ENCODE results near the gene TAF1B. TPM values are rescaled to one million over a fixed set of nuclear protein-coding genes. Genes with fewer than 3 reads are reported as not detected.
A peak's percentile ranks its signal among the peaks of the same experiment; 100 is the strongest.
"Not testable (repeated sequence)": the region's sequence is repeated elsewhere in the genome, so short reads cannot be mapped to it uniquely, and the experiment has no call there.

TAF1B gene
- total RNA-seq, 1 donor: 41.3 TPM

DNA sequence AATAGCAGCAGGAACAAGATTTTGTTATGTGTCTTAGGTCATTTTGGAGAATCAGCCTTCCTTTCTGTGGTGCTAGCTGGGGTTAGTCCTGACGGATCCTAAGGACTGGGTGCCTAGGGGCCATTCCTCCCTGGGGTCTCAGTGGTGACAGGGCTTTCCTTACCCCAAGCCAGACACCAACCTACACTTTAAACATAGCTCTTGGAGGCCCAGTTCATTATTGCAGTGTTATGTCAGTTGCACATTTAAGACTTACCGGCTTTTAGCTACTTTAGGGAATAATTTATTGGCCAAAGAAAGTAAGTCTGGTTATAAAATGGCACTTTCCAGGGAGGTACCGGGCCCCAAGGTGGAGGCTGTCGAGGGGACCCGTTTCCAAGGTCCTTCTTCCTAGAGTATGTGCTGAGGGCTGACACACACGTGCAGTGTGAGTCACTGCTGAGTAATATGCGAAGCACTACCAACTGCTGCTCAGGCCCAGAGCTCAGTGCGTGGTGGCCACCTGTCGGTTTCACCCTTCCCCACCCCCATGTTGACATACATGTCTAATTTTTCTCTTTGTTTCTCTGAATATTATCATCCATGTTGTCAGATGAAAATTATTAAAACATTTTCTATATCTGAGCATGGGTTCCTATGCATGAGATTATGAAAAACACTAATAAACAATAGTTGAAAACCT is 71.3 kb downstream of the TAF1B start:
- H3K4me2 ChIP-seq (ENCODE audit: insufficient read depth, low read length): no peak overlapping the region
- no peaks in the 10 kb centered on the region for H3K27me3 ChIP-seq (ENCODE audit: insufficient read depth, low read length)
- peak; percentile 39 for DNase-seq (ENCODE audit: insufficient read length, low spot score, missing footprints)
- no peak overlapping the region for H2AFZ ChIP-seq (ENCODE audit: low read length)
- peaks cover 18% of the 10 kb centered on the region for H3K36me3 ChIP-seq (ENCODE audit: insufficient read depth, low read length)
- no peaks in the 10 kb centered on the region for H3K9me3 ChIP-seq (ENCODE audit: low read depth, low read length)
- H3K4me3 ChIP-seq (ENCODE audit: insufficient read depth, low read length): no peak overlapping the region
- no peaks in the 10 kb centered on the region for H3K79me2 ChIP-seq (ENCODE audit: insufficient read depth, low read length)
- peaks cover 15% of the 10 kb centered on the region for H3K4me1 ChIP-seq (ENCODE audit: insufficient read depth, low read length)
- H4K20me1 ChIP-seq (ENCODE audit: insufficient read depth, low read length): no peaks in the 10 kb centered on the region
- peak overlapping the region; percentile 38 for H3K27ac ChIP-seq (ENCODE audit: low read depth, low read length)
- TF ChIP-seq, protein P1, sequence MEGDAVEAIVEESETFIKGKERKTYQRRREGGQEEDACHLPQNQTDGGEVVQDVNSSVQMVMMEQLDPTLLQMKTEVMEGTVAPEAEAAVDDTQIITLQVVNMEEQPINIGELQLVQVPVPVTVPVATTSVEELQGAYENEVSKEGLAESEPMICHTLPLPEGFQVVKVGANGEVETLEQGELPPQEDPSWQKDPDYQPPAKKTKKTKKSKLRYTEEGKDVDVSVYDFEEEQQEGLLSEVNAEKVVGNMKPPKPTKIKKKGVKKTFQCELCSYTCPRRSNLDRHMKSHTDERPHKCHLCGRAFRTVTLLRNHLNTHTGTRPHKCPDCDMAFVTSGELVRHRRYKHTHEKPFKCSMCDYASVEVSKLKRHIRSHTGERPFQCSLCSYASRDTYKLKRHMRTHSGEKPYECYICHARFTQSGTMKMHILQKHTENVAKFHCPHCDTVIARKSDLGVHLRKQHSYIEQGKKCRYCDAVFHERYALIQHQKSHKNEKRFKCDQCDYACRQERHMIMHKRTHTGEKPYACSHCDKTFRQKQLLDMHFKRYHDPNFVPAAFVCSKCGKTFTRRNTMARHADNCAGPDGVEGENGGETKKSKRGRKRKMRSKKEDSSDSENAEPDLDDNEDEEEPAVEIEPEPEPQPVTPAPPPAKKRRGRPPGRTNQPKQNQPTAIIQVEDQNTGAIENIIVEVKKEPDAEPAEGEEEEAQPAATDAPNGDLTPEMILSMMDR (IDR thresholded peaks at IDR 0.05; ENCODE audit: extremely low read depth, low read depth, low read length): peak; percentile 20

DNA sequence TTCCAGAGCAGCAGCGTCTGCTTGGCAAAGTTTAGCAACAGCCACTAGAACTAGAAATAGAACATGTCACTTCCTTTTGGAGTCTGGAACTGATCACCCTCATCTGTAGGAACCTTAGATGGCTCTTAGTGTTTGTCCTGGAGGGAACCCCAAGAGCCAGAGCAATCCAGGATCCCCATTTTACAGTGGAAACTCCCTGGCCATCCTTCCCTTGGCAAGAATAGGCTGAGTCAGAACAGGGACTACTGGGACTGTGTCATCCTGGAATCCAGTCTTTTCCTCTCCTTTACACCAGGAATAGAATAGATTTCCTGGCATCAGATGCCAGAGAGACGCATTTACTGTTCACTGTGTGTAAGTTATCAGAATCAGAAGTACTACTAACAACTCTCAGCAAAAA is 75.0 kb downstream of the TAF1B start:
- DNase-seq (ENCODE audit: insufficient read length, low spot score, missing footprints): no peak
- H3K4me1 ChIP-seq (ENCODE audit: insufficient read depth, low read length): peaks cover 15% of the 10 kb centered on the region
- H3K27me3 ChIP-seq (ENCODE audit: insufficient read depth, low read length): no peaks in the 10 kb centered on the region
- H3K79me2 ChIP-seq (ENCODE audit: insufficient read depth, low read length): no peaks in the 10 kb centered on the region
- H2AFZ ChIP-seq (ENCODE audit: low read length): peak overlapping the region; percentile 21
- no peak overlapping the region for H3K4me2 ChIP-seq (ENCODE audit: insufficient read depth, low read length)
- H3K9me3 ChIP-seq (ENCODE audit: low read depth, low read length): no peaks in the 10 kb centered on the region
- H3K4me3 ChIP-seq (ENCODE audit: insufficient read depth, low read length): no peak overlapping the region
- TF ChIP-seq, protein P1 (IDR thresholded peaks at IDR 0.05; ENCODE audit: extremely low read depth, low read depth, low read length): no peak
- peaks cover 18% of the 10 kb centered on the region for H3K36me3 ChIP-seq (ENCODE audit: insufficient read depth, low read length)
- H3K27ac ChIP-seq (ENCODE audit: low read depth, low read length): peak overlapping the region; percentile 29
- no peaks in the 10 kb centered on the region for H4K20me1 ChIP-seq (ENCODE audit: insufficient read depth, low read length)

DNA sequence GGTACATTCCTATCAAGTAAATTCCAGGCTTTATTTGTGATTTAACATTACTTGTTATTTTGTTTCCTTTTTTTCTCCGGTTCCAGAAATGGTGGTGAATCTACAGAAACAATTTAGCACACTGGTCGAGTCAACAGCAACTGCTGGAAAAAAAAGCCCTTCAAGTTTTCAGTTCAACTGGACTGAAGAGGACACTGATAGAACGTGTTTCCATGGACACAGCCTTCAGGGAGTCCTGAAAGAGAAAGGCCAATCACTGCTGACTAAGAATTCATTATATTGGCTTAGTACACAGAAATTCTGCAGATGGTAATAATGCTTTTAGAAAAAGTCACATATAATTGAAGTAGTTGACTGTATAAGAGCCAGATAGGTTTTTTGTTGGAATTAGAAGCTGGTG is 76.2 kb downstream of the TAF1B start:
- Histone ChIP-seq H2AFZ (ENCODE audit: low read length) (no peak overlapping the region), H3K79me2 (ENCODE audit: insufficient read depth, low read length) (no peaks in the 10 kb centered on the region), H3K4me2 (ENCODE audit: insufficient read depth, low read length) (no peak overlapping the region), H3K36me3 (ENCODE audit: insufficient read depth, low read length) (peaks cover 13% of the 10 kb centered on the region), H3K27me3 (ENCODE audit: insufficient read depth, low read length) (no peaks in the 10 kb centered on the region), H3K27ac (ENCODE audit: low read depth, low read length) (no peak overlapping the region), H3K9me3 (ENCODE audit: low read depth, low read length) (no peaks in the 10 kb centered on the region), H3K4me3 (ENCODE audit: insufficient read depth, low read length) (no peak overlapping the region), H4K20me1 (ENCODE audit: insufficient read depth, low read length) (no peaks in the 10 kb centered on the region), H3K4me1 (ENCODE audit: insufficient read depth, low read length) (peaks cover 11% of the 10 kb centered on the region)
- DNase-seq (ENCODE audit: insufficient read length, low spot score, missing footprints): no peak
- TF ChIP-seq, protein P1 (IDR thresholded peaks at IDR 0.05; ENCODE audit: extremely low read depth, low read depth, low read length): no peak

DNA sequence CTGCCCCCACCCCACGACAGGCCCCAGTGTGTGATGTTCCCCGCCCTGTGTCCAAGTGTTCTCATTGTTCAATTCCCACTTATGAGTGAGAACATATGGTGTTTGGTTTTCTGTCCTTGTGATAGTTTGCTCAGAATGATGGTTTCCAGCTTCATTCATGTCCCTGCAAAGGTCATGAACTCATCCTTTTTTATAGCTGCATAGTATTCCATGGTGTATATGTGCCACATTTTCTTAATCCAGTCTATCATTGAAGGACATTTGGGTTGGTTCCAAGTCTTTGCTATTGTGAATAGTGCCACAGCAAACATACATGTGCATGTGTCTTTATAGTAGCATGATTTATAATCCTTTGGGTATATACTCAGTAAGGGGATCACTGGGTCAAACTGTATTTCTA is 83.7 kb downstream of the TAF1B start:
- H3K79me2 ChIP-seq (ENCODE audit: insufficient read depth, low read length); H3K9me3 ChIP-seq (ENCODE audit: low read depth, low read length); H3K27me3 ChIP-seq (ENCODE audit: insufficient read depth, low read length); H4K20me1 ChIP-seq (ENCODE audit: insufficient read depth, low read length); H3K36me3 ChIP-seq (ENCODE audit: insufficient read depth, low read length); H3K27ac ChIP-seq (ENCODE audit: low read depth, low read length); H3K4me1 ChIP-seq (ENCODE audit: insufficient read depth, low read length); H3K4me2 ChIP-seq (ENCODE audit: insufficient read depth, low read length); H3K4me3 ChIP-seq (ENCODE audit: insufficient read depth, low read length); H2AFZ ChIP-seq (ENCODE audit: low read length); DNase-seq (ENCODE audit: insufficient read length, low spot score, missing footprints): not testable (repeated sequence)

Data from osteoblast (primary cell).